Measurements from ENCODE around the gene PTPRN.

DNA sequence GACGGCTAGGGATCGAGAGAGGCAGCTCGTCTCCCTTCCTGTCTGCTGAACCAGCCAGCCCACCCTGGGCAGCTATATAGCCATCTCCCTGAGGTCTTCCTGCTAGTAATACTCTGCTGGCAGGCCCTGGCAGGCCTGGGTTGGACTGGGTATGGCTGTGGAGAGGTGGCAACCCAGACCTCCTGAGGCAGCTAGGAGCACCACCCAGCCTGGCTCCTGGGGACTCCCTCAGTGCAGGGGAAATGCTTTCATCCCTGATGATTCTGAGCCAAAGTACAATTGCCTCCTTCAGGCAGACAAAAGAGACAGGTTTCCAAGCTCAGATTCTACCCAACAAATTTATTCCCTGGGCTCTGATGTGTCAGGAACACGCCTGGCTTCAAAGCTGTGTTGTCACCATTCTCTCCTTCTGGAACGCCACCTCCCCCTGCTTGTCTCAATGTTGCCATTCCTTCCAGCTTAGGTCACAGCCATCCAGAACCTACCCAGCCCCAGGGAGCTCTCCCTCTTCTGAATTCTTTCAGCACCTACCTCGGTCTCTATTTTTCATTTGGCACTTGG, 34.8 kb downstream of the PTPRN start:
- TF ChIP-seq, protein P1, sequence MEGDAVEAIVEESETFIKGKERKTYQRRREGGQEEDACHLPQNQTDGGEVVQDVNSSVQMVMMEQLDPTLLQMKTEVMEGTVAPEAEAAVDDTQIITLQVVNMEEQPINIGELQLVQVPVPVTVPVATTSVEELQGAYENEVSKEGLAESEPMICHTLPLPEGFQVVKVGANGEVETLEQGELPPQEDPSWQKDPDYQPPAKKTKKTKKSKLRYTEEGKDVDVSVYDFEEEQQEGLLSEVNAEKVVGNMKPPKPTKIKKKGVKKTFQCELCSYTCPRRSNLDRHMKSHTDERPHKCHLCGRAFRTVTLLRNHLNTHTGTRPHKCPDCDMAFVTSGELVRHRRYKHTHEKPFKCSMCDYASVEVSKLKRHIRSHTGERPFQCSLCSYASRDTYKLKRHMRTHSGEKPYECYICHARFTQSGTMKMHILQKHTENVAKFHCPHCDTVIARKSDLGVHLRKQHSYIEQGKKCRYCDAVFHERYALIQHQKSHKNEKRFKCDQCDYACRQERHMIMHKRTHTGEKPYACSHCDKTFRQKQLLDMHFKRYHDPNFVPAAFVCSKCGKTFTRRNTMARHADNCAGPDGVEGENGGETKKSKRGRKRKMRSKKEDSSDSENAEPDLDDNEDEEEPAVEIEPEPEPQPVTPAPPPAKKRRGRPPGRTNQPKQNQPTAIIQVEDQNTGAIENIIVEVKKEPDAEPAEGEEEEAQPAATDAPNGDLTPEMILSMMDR (IDR thresholded peaks at IDR 0.05; ENCODE audit: low read depth, low read length, poor library complexity, severe bottlenecking), result no peak
- TF ChIP-seq EZH2phosphoT487 (IDR thresholded peaks at IDR 0.05; ENCODE audit: borderline replicate concordance, low read length), result no peak
